SK-N-SH (cell line): ENCODE measurements around the gene CIAO3. TPM values are rescaled to one million over a fixed set of nuclear protein-coding genes. Genes with fewer than 3 reads are reported as not detected.

Experiments used
- CTCF ChIA-PET: fragments of 300-600, 350-600 bp; formaldehyde crosslinking; extraction: SDS; loops from one replicate; lab custom pipeline; 2021; lab: Yijun Ruan, JAX
- POLR2A ChIA-PET: fragments of 350-600 bp; sonication (Branson Sonifier 250); formaldehyde crosslinking; extraction: SDS; loops from one replicate; lab custom pipeline; 2020; ENCODE audit warnings: antibody characterized with exemption, inconsistent platforms; lab: Yijun Ruan, JAX
- DNase-seq: peaks from one replicate; pipeline ENCODE4 v3.0.0; 2012
- H2AFZ ChIP-seq: fragments of 200-600 bp; sonication (generic); 2 replicates; pipeline ENCODE4 v1.8.1; 2016; ENCODE audit warnings: antibody characterized with exemption, mild to moderate bottlenecking, low read depth
- H3F3A ChIP-seq: fragments of 200-600 bp; sonication (generic); replicated peaks from 2 replicates; pipeline ENCODE3; 2016; ENCODE audit warnings: antibody characterized with exemption, mild to moderate bottlenecking; ENCODE audit not compliant: insufficient read depth
- H3K27ac ChIP-seq, 2 experiments: fragments of 200-500 bp in 1 of 2; fragments of 200-600 bp in 1 of 2; sonication (Bioruptor generic) in 1 of 2; sonication (generic), shearing (Covaris generic) in 1 of 2; 2 replicates each; pipeline versions ENCODE4 v1.5.1 to v1.6.1; 2014 to 2016; ENCODE audit warnings: low read depth in 2 of 2, inconsistent platforms in 1 of 2, low read length in 1 of 2, mild to moderate bottlenecking in 1 of 2, mixed read lengths in 1 of 2
- H3K27me3 ChIP-seq: fragments of 200-600 bp; sonication (generic), shearing (Covaris generic); 2 replicates; pipeline ENCODE4 v1.6.1; 2016; ENCODE audit warnings: mixed run types; ENCODE audit not compliant: insufficient read depth
- H3K36me3 ChIP-seq, 2 experiments: fragments of 200-500 bp in 1 of 2; fragments of 200-600 bp in 1 of 2; sonication (Bioruptor generic) in 1 of 2; sonication (generic) in 1 of 2; replicated peaks in 1 of 2; 2 replicates each; pipeline versions ENCODE3 to v1.5.1; 2014 to 2016; ENCODE audit warnings: low read length in 1 of 2, mild to moderate bottlenecking in 1 of 2; ENCODE audit not compliant: insufficient read depth in 2 of 2, control insufficient read depth in 1 of 2
- H3K4me1 ChIP-seq, 2 experiments: fragments of 200-500 bp in 1 of 2; fragments of 200-600 bp in 1 of 2; sonication (Bioruptor generic) in 1 of 2; sonication (generic), shearing (Covaris generic) in 1 of 2; 2 replicates each; pipeline versions ENCODE4 v1.5.1 to v1.6.1; 2014 to 2016; ENCODE audit warnings: low read depth in 1 of 2, low read length in 1 of 2, mixed run types in 1 of 2; ENCODE audit not compliant: insufficient read depth in 2 of 2, control insufficient read depth in 1 of 2
- H3K4me2 ChIP-seq: fragments of 200-600 bp; sonication (generic), shearing (Covaris generic); 2 replicates; pipeline ENCODE4 v1.6.1; 2017; ENCODE audit warnings: mixed run types
- H3K4me3 ChIP-seq, 2 experiments: fragments of 200-500 bp in 1 of 2; fragments of 200-600 bp in 1 of 2; sonication (Bioruptor generic) in 1 of 2; sonication (generic), shearing (Covaris generic) in 1 of 2; 2 replicates each; pipeline versions ENCODE4 v1.5.1 to v1.8.1; 2014 to 2016; ENCODE audit warnings: low read depth in 2 of 2, inconsistent platforms in 1 of 2, low read length in 1 of 2, mild to moderate bottlenecking in 1 of 2, mixed read lengths in 1 of 2, moderate library complexity in 1 of 2
- H3K79me2 ChIP-seq: fragments of 200-600 bp; sonication (generic); 2 replicates; pipeline ENCODE4 v1.8.1; 2017; ENCODE audit warnings: mild to moderate bottlenecking; ENCODE audit not compliant: insufficient read depth
- H3K9ac ChIP-seq: fragments of 200-600 bp; sonication (generic); 2 replicates; pipeline ENCODE4 v1.6.1; 2017; ENCODE audit warnings: mixed run types
- H3K9me2 ChIP-seq: fragments of 200-600 bp; sonication (generic); 2 replicates; pipeline ENCODE4 v1.6.1; 2017; ENCODE audit warnings: mixed run types
- H3K9me3 ChIP-seq: fragments of 200-600 bp; sonication (generic); 2 replicates; pipeline ENCODE4 v1.6.1; 2017; ENCODE audit warnings: mixed run types, mild to moderate bottlenecking, moderate library complexity
- H4K20me1 ChIP-seq: fragments of 200-600 bp; sonication (generic); 2 replicates; pipeline ENCODE4 v1.6.1; 2017; ENCODE audit warnings: mild to moderate bottlenecking, mixed run types; ENCODE audit not compliant: insufficient read depth
- CHD2 ChIP-seq: fragments of 150-350 bp; IDR thresholded peaks from 2 replicates; pipeline ENCODE4 v1.6.1; 2018; ENCODE audit warnings: low read length; ENCODE audit not compliant: partially characterized antibody
- ELF1 ChIP-seq: IDR thresholded peaks from 2 replicates; pipeline ENCODE4 v1.4.0; 2012
- FOSL2 ChIP-seq: IDR thresholded peaks from 2 replicates; pipeline ENCODE4 v1.4.0; 2012; ENCODE audit warnings: low read depth, mild to moderate bottlenecking, moderate library complexity, borderline replicate concordance
- FOXJ3 ChIP-seq: sonication (generic); formaldehyde crosslinking; IDR thresholded peaks from 2 replicates; pipeline ENCODE4 v1.5.1; 2020; ENCODE audit warnings: mild to moderate bottlenecking, missing genetic modification reagents
- FOXM1 ChIP-seq: IDR thresholded peaks from 2 replicates; pipeline ENCODE4 v1.4.0; 2012; ENCODE audit warnings: low read depth, mild to moderate bottlenecking
- JUND ChIP-seq: IDR thresholded peaks from 2 replicates; pipeline ENCODE4 v1.4.0; 2012
- NRF1 ChIP-seq: IDR thresholded peaks from 2 replicates; pipeline ENCODE4 v1.6.1; 2012; ENCODE audit warnings: low read depth, mild to moderate bottlenecking, low read length
- RAD21 ChIP-seq: IDR thresholded peaks from 2 replicates; pipeline ENCODE4 v1.6.1; 2012; ENCODE audit warnings: mild to moderate bottlenecking, low read length
- RFX5 ChIP-seq: IDR thresholded peaks from 2 replicates; pipeline ENCODE4 v1.6.1; 2012; ENCODE audit warnings: mild to moderate bottlenecking, improper control_type of control experiment, low read length
- RXRA ChIP-seq: IDR thresholded peaks from 2 replicates; pipeline ENCODE4 v1.4.0; 2012; ENCODE audit warnings: low read depth, mild to moderate bottlenecking, borderline replicate concordance
- WGBS: methylation state at CpG from one replicate; pipeline ENCODE4 v1.1.6; 2017; ENCODE audit warnings: low lambda C conversion rate; 5-methylcytosine and 5-hydroxymethylcytosine counted together
- polyA plus RNA-seq, 3 experiments: library from polyadenylated mRNA; depleted of rRNA; stranded (reverse); fragments of >200 nt; gene quantifications; 2 replicates each; pipeline ENCODE4 v1.2.3, GENCODE V29; 2012
- TF ChIP-seq, protein P1 (sequence below): IDR thresholded peaks from 2 replicates; pipeline ENCODE4 v1.4.0; 2012; ENCODE audit warnings: low read depth
- TF ChIP-seq, protein P2 (sequence below): IDR thresholded peaks from 2 replicates; pipeline ENCODE4; 2012
- TF ChIP-seq, protein P3 (sequence below): IDR thresholded peaks from 2 replicates; pipeline ENCODE4 v1.6.1; 2012; ENCODE audit warnings: mild to moderate bottlenecking, low read depth, low read length, moderate library complexity
- TF ChIP-seq, protein P4 (sequence below): IDR thresholded peaks from 2 replicates; pipeline ENCODE4 v1.4.0; 2012; ENCODE audit warnings: low read depth, borderline replicate concordance
- TF ChIP-seq, protein P5 (sequence below): IDR thresholded peaks from 2 replicates; pipeline ENCODE4 v1.4.0; 2012; ENCODE audit warnings: low read depth, borderline replicate concordance

The CIAO3 gene
- polyA plus RNA-seq, 1 of the 3 experiments (the other 2 are of a cell fraction): 14.4 TPM

DNA sequence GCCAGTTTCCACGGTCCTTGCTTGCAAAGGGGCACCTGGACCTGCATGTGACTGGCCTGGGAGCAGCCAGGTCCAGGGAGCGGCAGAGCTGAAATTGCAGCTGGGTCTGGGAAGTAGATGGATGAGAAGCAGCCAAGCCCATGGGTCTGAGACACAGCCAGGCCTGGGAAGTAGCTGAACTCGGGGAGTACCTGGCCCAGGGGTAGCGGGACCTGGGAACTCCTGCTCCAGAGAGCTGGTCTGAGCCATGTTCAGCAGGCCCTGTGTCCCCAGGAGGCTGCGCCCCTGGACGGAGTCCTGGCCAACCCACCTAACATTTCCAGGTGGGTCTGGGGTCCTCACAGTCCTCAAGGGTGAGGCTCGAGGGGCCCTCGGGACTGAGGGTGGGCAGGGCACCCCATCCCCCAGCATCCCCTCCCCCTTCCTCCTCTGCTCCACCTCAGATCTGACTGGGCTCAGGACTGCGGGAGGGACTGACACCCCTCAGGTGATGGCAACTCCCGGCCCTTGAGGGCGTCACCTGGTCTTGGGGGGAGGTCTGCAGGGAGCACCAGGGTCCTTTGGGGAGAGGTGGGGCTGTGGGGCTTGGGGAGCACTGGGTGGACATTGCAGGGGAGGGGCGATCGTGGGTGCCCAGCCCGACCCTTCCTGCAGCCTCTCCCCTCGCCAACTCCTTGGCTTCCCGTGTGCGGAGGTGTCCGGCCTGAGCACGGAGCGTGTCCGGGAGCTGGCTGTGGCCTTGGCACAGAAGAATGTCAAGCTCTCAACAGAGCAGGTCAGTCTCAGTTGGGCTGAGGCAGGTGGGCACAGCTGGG, 22.8 kb upstream of the CIAO3 start:
- 27% methylated on average over 13 of the region's 21 CpGs for WGBS
- no peaks in the 10 kb centered on the region for H4K20me1 ChIP-seq
- no peaks in the 10 kb centered on the region for H3F3A ChIP-seq
- no peak overlapping the region for H2AFZ ChIP-seq
- H3K9me3 ChIP-seq: no peaks in the 10 kb centered on the region
- no peaks in the 10 kb centered on the region for H3K79me2 ChIP-seq
- no peaks in the 10 kb centered on the region for H3K27me3 ChIP-seq
- no peak overlapping the region for H3K4me3 ChIP-seq
- H3K36me3 ChIP-seq: no peaks in the 10 kb centered on the region
- DNase-seq: no peak
- no peak overlapping the region for H3K9ac ChIP-seq
- H3K4me1 ChIP-seq: no peaks in the 10 kb centered on the region
- POLR2A ChIA-PET: no interaction called here
- CTCF ChIA-PET: no interaction called here
- no peak for TF ChIP-seq RFX5
- TF ChIP-seq RAD21: no peak
- TF ChIP-seq, protein P1, sequence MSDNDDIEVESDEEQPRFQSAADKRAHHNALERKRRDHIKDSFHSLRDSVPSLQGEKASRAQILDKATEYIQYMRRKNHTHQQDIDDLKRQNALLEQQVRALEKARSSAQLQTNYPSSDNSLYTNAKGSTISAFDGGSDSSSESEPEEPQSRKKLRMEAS: no peak
- no peak for TF ChIP-seq ELF1
- TF ChIP-seq RXRA: no peak
- TF ChIP-seq, protein P2, sequence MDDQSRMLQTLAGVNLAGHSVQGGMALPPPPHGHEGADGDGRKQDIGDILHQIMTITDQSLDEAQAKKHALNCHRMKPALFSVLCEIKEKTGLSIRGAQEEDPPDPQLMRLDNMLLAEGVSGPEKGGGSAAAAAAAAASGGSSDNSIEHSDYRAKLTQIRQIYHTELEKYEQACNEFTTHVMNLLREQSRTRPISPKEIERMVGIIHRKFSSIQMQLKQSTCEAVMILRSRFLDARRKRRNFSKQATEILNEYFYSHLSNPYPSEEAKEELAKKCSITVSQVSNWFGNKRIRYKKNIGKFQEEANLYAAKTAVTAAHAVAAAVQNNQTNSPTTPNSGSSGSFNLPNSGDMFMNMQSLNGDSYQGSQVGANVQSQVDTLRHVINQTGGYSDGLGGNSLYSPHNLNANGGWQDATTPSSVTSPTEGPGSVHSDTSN: no peak
- no peak overlapping the region for H3K27ac ChIP-seq
- no peaks in the 10 kb centered on the region for H3K9me2 ChIP-seq
- H3K4me2 ChIP-seq: no peak overlapping the region

DNA sequence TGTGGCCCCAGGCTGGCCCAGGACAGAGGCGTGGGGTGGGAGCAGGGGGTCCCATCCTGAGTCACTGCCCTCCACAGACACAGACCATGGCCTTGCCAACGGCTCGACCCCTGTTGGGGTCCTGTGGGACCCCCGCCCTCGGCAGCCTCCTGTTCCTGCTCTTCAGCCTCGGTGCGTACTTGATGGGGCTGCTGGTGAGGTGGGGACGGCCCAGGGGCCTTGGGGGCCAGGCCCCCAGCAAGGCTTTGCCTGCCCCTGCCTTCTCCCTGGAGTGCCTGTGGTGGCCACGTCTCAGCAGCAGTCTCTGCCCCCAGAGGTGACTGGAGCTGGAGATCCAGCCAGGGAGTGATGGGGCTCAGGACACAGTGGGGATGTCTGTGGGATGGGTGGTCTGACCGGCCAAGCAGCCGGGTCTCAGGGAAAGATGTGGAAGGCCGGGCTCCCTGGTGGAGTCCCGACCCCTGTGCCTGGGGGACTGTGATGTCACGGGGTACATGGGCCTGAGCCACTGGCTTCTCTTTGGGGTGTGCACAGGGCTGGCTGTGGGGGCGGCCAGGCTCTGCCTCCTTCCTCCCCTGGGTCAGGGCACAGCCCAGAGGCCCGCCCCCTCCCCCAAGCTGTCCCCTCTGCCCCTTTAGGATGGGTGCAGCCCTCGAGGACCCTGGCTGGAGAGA, 21.9 kb upstream of the CIAO3 start:
- H3K9ac ChIP-seq: no peak overlapping the region
- no peaks in the 10 kb centered on the region for H3K9me2 ChIP-seq
- no peak overlapping the region for H3K27ac ChIP-seq
- H3K4me3 ChIP-seq: no peak overlapping the region
- H3K4me1 ChIP-seq: no peaks in the 10 kb centered on the region
- CTCF ChIA-PET: no interaction called here
- no peaks in the 10 kb centered on the region for H3K36me3 ChIP-seq
- H2AFZ ChIP-seq: no peak overlapping the region
- POLR2A ChIA-PET: no interaction called here
- H3K4me2 ChIP-seq: no peak overlapping the region
- no peaks in the 10 kb centered on the region for H3K79me2 ChIP-seq
- no peaks in the 10 kb centered on the region for H3K27me3 ChIP-seq
- DNase-seq: no peak
- no peaks in the 10 kb centered on the region for H3K9me3 ChIP-seq
- H4K20me1 ChIP-seq: no peaks in the 10 kb centered on the region
- WGBS: 56% methylated on average over 5 of the region's 17 CpGs
- no peaks in the 10 kb centered on the region for H3F3A ChIP-seq
- no peak for TF ChIP-seq NRF1
- TF ChIP-seq, protein P2: no peak
- TF ChIP-seq, protein P1: no peak
- TF ChIP-seq FOXM1: no peak
- TF ChIP-seq CHD2: no peak
- TF ChIP-seq, protein P3, sequence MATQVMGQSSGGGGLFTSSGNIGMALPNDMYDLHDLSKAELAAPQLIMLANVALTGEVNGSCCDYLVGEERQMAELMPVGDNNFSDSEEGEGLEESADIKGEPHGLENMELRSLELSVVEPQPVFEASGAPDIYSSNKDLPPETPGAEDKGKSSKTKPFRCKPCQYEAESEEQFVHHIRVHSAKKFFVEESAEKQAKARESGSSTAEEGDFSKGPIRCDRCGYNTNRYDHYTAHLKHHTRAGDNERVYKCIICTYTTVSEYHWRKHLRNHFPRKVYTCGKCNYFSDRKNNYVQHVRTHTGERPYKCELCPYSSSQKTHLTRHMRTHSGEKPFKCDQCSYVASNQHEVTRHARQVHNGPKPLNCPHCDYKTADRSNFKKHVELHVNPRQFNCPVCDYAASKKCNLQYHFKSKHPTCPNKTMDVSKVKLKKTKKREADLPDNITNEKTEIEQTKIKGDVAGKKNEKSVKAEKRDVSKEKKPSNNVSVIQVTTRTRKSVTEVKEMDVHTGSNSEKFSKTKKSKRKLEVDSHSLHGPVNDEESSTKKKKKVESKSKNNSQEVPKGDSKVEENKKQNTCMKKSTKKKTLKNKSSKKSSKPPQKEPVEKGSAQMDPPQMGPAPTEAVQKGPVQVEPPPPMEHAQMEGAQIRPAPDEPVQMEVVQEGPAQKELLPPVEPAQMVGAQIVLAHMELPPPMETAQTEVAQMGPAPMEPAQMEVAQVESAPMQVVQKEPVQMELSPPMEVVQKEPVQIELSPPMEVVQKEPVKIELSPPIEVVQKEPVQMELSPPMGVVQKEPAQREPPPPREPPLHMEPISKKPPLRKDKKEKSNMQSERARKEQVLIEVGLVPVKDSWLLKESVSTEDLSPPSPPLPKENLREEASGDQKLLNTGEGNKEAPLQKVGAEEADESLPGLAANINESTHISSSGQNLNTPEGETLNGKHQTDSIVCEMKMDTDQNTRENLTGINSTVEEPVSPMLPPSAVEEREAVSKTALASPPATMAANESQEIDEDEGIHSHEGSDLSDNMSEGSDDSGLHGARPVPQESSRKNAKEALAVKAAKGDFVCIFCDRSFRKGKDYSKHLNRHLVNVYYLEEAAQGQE: no peak
- TF ChIP-seq, protein P4, sequence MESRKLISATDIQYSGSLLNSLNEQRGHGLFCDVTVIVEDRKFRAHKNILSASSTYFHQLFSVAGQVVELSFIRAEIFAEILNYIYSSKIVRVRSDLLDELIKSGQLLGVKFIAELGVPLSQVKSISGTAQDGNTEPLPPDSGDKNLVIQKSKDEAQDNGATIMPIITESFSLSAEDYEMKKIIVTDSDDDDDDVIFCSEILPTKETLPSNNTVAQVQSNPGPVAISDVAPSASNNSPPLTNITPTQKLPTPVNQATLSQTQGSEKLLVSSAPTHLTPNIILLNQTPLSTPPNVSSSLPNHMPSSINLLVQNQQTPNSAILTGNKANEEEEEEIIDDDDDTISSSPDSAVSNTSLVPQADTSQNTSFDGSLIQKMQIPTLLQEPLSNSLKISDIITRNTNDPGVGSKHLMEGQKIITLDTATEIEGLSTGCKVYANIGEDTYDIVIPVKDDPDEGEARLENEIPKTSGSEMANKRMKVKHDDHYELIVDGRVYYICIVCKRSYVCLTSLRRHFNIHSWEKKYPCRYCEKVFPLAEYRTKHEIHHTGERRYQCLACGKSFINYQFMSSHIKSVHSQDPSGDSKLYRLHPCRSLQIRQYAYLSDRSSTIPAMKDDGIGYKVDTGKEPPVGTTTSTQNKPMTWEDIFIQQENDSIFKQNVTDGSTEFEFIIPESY: no peak
- TF ChIP-seq FOXJ3 (CRISPR knock-in tag): no peak
- TF ChIP-seq, protein P5, sequence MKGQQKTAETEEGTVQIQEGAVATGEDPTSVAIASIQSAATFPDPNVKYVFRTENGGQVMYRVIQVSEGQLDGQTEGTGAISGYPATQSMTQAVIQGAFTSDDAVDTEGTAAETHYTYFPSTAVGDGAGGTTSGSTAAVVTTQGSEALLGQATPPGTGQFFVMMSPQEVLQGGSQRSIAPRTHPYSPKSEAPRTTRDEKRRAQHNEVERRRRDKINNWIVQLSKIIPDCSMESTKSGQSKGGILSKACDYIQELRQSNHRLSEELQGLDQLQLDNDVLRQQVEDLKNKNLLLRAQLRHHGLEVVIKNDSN: no peak
- no peak for TF ChIP-seq JUND
- TF ChIP-seq FOSL2: no peak
